Breast epithelium (tissue), 3 donors: ENCODE data around the gene TRA2B.

ENCODE experiments used
- CTCF ChIP-seq, 3 donors: fragments of 450-650 bp; IDR thresholded peaks; one replicate each; pipeline ENCODE4 v1.5.1; 2016 to 2017; ENCODE audit warnings: antibody characterized with exemption in 3 of 3, mild to moderate bottlenecking in 3 of 3, moderate library complexity in 3 of 3
- POLR2A ChIP-seq: fragments of 450-650 bp; IDR thresholded peaks from one replicate; pipeline ENCODE4 v1.6.1; 2016; ENCODE audit warnings: antibody characterized with exemption, mild to moderate bottlenecking, moderate library complexity
- POLR2AphosphoS5 ChIP-seq, 3 donors: sonication (generic); formaldehyde crosslinking; IDR thresholded peaks; one replicate each; pipeline ENCODE4 v1.6.1; 2017; ENCODE audit warnings: antibody characterized with exemption in 3 of 3

GRCh38 chr3:185976977-185977678, 39.3 kb upstream of the TRA2B start:
- no peak for TF ChIP-seq POLR2AphosphoS5 (IDR thresholded peaks at IDR 0.05)
- TF ChIP-seq CTCF (IDR thresholded peaks at IDR 0.05), result peak; percentile 56 to 63 (median 61)
- no peak for TF ChIP-seq POLR2A
